PC-3 (cell line): ENCODE measurements around the gene BCL6. TPM values are rescaled to one million over a fixed set of nuclear protein-coding genes. Genes with fewer than 3 reads are reported as not detected.

Source experiments
- ATAC-seq: fragments of 200-7000 bp; cut with Tn5 transposase; 2 replicates; pipeline ENCODE4 v1.9.1; 2020; ENCODE audit warnings: mild to moderate bottlenecking, moderate library complexity
- BruUV-seq: library from RNA; stranded (reverse); fragments of 400-500 nt; replicated peaks from 2 replicates; lab custom pipeline; 2021; lab: Mats Ljungman, UMichigan
- CTCF ChIA-PET: fragments of 300-600 bp; sonication (Branson Sonifier 250); formaldehyde crosslinking; loops from one replicate; lab custom pipeline; 2022; ENCODE audit warnings: antibody characterized with exemption; lab: Charles Lee
- POLR2A ChIA-PET: fragments of 300-600 bp; sonication (Branson Sonifier 250); formaldehyde crosslinking; loops from one replicate; lab custom pipeline; 2022; ENCODE audit warnings: antibody characterized with exemption; ENCODE audit not compliant: unreplicated experiment; lab: Charles Lee
- DNase-seq: peaks from one replicate; pipeline ENCODE4 v3.0.0-alpha.2; 2015
- H2AFZ ChIP-seq: fragments of 300-600 bp; sonication (generic); 2 replicates; pipeline ENCODE4 v1.6.0; 2016; ENCODE audit warnings: antibody characterized with exemption, low read length
- H3F3A ChIP-seq: fragments of 300-600 bp; sonication (generic); one replicate; pipeline ENCODE4 v1.6.0; 2017; ENCODE audit warnings: antibody characterized with exemption, low read length, control low read depth, mild to moderate bottlenecking; ENCODE audit not compliant: unreplicated experiment
- H3K27ac ChIP-seq: fragments of 300-600 bp; sonication (generic); 2 replicates; pipeline ENCODE4 v1.5.1; 2016; ENCODE audit warnings: mild to moderate bottlenecking, low read length
- H3K27me3 ChIP-seq: fragments of 300-600 bp; sonication (generic); 2 replicates; pipeline ENCODE4 v1.6.1; 2016; ENCODE audit warnings: low read length, mixed read lengths
- H3K36me3 ChIP-seq: fragments of 300-600 bp; sonication (generic); 2 replicates; pipeline ENCODE4 v1.6.1; 2016; ENCODE audit warnings: low read depth, mixed run types, low read length, mixed read lengths
- H3K4me1 ChIP-seq: fragments of 300-600 bp; sonication (generic); 2 replicates; pipeline ENCODE4 v1.5.1; 2016; ENCODE audit warnings: low read length; ENCODE audit not compliant: insufficient read depth
- H3K4me2 ChIP-seq: fragments of 300-600 bp; sonication (generic); 2 replicates; pipeline ENCODE4 v1.6.0; 2016; ENCODE audit warnings: low read length
- H3K4me3 ChIP-seq: fragments of 300-600 bp; sonication (generic); 2 replicates; pipeline ENCODE4 v1.5.1; 2016; ENCODE audit warnings: mild to moderate bottlenecking, low read length, mixed read lengths
- H3K79me2 ChIP-seq: fragments of 300-600 bp; sonication (generic); 2 replicates; pipeline ENCODE4 v1.6.1; 2017; ENCODE audit warnings: low read length, mixed read lengths
- H3K9ac ChIP-seq: fragments of 300-600 bp; sonication (generic); 2 replicates; pipeline ENCODE4 v1.6.0; 2016; ENCODE audit warnings: mild to moderate bottlenecking, low read length
- H3K9me2 ChIP-seq: fragments of 300-600 bp; sonication (generic); replicated peaks from 2 replicates; pipeline ENCODE4 v1.6.1; 2016; ENCODE audit warnings: mixed run types, low read length, mixed read lengths
- H3K9me3 ChIP-seq: fragments of 300-600 bp; sonication (generic); 2 replicates; pipeline ENCODE4 v1.6.1; 2016; ENCODE audit warnings: low read length, mixed read lengths
- H4K20me1 ChIP-seq: fragments of 300-600 bp; sonication (generic); 2 replicates; pipeline ENCODE4 v1.6.1; 2016; ENCODE audit warnings: low read length, mixed read lengths
- CTCF ChIP-seq: fragments of 300-600 bp; sonication (generic); conservative IDR thresholded peaks from 2 replicates; pipeline ENCODE4 v1.5.1; 2017; ENCODE audit warnings: antibody characterized with exemption, low read depth, mild to moderate bottlenecking, low read length
- EZH2 ChIP-seq: fragments of 300-600 bp; sonication (generic); IDR thresholded peaks from one replicate; pipeline ENCODE4 v1.6.1; 2017; ENCODE audit warnings: antibody characterized with exemption, mild to moderate bottlenecking, low read length; ENCODE audit not compliant: unreplicated experiment
- EZH2phosphoT487 ChIP-seq: fragments of 300-600 bp; sonication (generic); IDR thresholded peaks from 2 replicates; pipeline ENCODE4 v1.6.1; 2018; ENCODE audit warnings: mild to moderate bottlenecking, antibody characterized with exemption, low read length, borderline replicate concordance
- intact Hi-C: fragments of 100-400 bp; cut with micrococcal nuclease; formaldehyde crosslinking; loops from 2 replicates; pipeline ENCODE4 v1.9.0; 2023
- total RNA-seq: library from RNA; depleted of rRNA; stranded (reverse); fragments of >200 nt; gene quantifications from 2 replicates; pipeline ENCODE4 v1.2.3, GENCODE V29; 2014

The BCL6 gene
- total RNA-seq, 1 experiment from 2014 or later, result 11.8 TPM

GRCh38 chr3:187679638-187680396 is 65.5 kb downstream of the BCL6 start:
- intact Hi-C loops, result loop anchor here (1.0 kb wide), 4 partner anchors 34 to 460 kb away; no protein-coding TSS in a partner anchor
- Histone ChIP-seq H3F3A (no peaks in the 10 kb centered on the region), H3K4me2 (no peak overlapping the region), H3K36me3 (no peaks in the 10 kb centered on the region), H3K27ac (no peak overlapping the region), H3K4me3 (no peak overlapping the region), H3K79me2 (no peaks in the 10 kb centered on the region), H3K4me1 (no peaks in the 10 kb centered on the region), H3K9me2 (no peaks in the 10 kb centered on the region), H3K9ac (no peak overlapping the region), H3K27me3 (peaks cover 41% of the 10 kb centered on the region), H2AFZ (no peak overlapping the region), H4K20me1 (no peaks in the 10 kb centered on the region), H3K9me3 (no peaks in the 10 kb centered on the region)
- TF ChIP-seq EZH2, result no peak
- TF ChIP-seq CTCF, result peak; percentile 92
- CTCF ChIA-PET, result interaction anchor here (0.5 to 1.8 kb wide), 19 partner anchors 9 to 1623 kb away, joined by 3 to 54 read pairs (median 5); no protein-coding TSS in a partner anchor
- BruUV-seq, result no TSS peak
- POLR2A ChIA-PET, result no interaction called here
- DNase-seq (peak; percentile 87), ATAC-seq (peak; percentile 87)

- TF ChIP-seq CTCF (peak; percentile 86), EZH2phosphoT487 (no peak)
- no TSS peak for BruUV-seq
- Histone ChIP-seq H3K9ac (no peak overlapping the region), H3K9me3 (no peaks in the 10 kb centered on the region), H3F3A (no peaks in the 10 kb centered on the region), H3K4me3 (no peak overlapping the region), H3K79me2 (no peaks in the 10 kb centered on the region), H3K4me1 (no peaks in the 10 kb centered on the region), H4K20me1 (no peaks in the 10 kb centered on the region), H3K27me3 (peaks cover 46% of the 10 kb centered on the region), H3K36me3 (no peaks in the 10 kb centered on the region), H3K9me2 (no peaks in the 10 kb centered on the region), H3K27ac (no peak overlapping the region), H2AFZ (no peak overlapping the region), H3K4me2 (no peak overlapping the region)
- DNase-seq (peak; percentile 74), ATAC-seq (peak; percentile 56)
- CTCF ChIA-PET, result interaction anchor here (1.2 to 1.8 kb wide), 6 partner anchors 22 to 459 kb away, joined by 5 to 54 read pairs (median 12); no protein-coding TSS in a partner anchor
- intact Hi-C loops, result loop anchor here (1.0 kb wide), 4 partner anchors 36 to 458 kb away; no protein-coding TSS in a partner anchor
- POLR2A ChIA-PET, result no interaction called here
Observed at GRCh38 chr3:187678726-187679268, 66.5 kb downstream of the BCL6 start.

GRCh38 chr3:187677604-187678003 is 67.7 kb downstream of the BCL6 start:
- no peaks in the 10 kb centered on the region for H4K20me1 ChIP-seq
- no TSS peak for BruUV-seq
- intact Hi-C loops, result no loop called here
- DNase-seq (no peak), ATAC-seq (no peak)
- ChIA-PET CTCF (no interaction called here), POLR2A (no interaction called here)
- no peaks in the 10 kb centered on the region for H3K9me2 ChIP-seq
- H3K36me3 ChIP-seq, result no peaks in the 10 kb centered on the region
- no peak overlapping the region for H3K9ac ChIP-seq
- no peaks in the 10 kb centered on the region for H3K4me1 ChIP-seq
- no peak overlapping the region for H3K4me3 ChIP-seq
- no peaks in the 10 kb centered on the region for H3F3A ChIP-seq
- no peak overlapping the region for H3K27ac ChIP-seq
- no peaks in the 10 kb centered on the region for H3K79me2 ChIP-seq
- H2AFZ ChIP-seq, result no peak overlapping the region
- no peak for TF ChIP-seq EZH2
- H3K9me3 ChIP-seq, result no peaks in the 10 kb centered on the region
- H3K4me2 ChIP-seq, result no peak overlapping the region
- peaks cover 50% of the 10 kb centered on the region for H3K27me3 ChIP-seq
